ENCODE data around the gene BMP2K.

The BMP2K gene

GRCh38 chr4:78776079-78776728, at the start of gene BMP2K:
Gene BMP2K (plus strand): TSS chr4:78776350. CDS start chr4:78776544, 194 bp downstream.
- DNase-seq: peak; percentile 81

- DNase-seq: no peak
Observed at GRCh38 chr4:78726546-78726945, 49.6 kb upstream of the BMP2K start.

GRCh38 chr4:78732332-78733104, 43.6 kb upstream of the BMP2K start:
- no peak for DNase-seq

- DNase-seq: no peak
Observed at GRCh38 chr4:78734441-78735162, 41.5 kb upstream of the BMP2K start.

GRCh38 chr4:78735697-78736096, 40.5 kb upstream of the BMP2K start:
- DNase-seq: no peak

- DNase-seq: no peak
Observed at GRCh38 chr4:78737035-78737434, 39.1 kb upstream of the BMP2K start.

- DNase-seq: no peak
Observed at GRCh38 chr4:78737973-78738372, 38.2 kb upstream of the BMP2K start.

- DNase-seq: no peak
Observed at GRCh38 chr4:78742300-78742699, 33.9 kb upstream of the BMP2K start.

GRCh38 chr4:78747475-78747922, 28.7 kb upstream of the BMP2K start:
- no peak for DNase-seq

- no peak for DNase-seq
Observed at GRCh38 chr4:78748381-78748780, 27.8 kb upstream of the BMP2K start.

- no peak for DNase-seq
Observed at GRCh38 chr4:78749258-78749971, 26.7 kb upstream of the BMP2K start.

GRCh38 chr4:78749972-78750727, 26.0 kb upstream of the BMP2K start:
- peak; percentile 5 for DNase-seq

- DNase-seq: no peak
Observed at GRCh38 chr4:78753091-78753490, 23.1 kb upstream of the BMP2K start.

- DNase-seq: no peak
Observed at GRCh38 chr4:78754872-78755271, 21.3 kb upstream of the BMP2K start.

- DNase-seq: no peak
Observed at GRCh38 chr4:78756137-78756536, 20.0 kb upstream of the BMP2K start.

GRCh38 chr4:78756776-78757175, 19.4 kb upstream of the BMP2K start:
- DNase-seq: no peak

- no peak for DNase-seq
Observed at GRCh38 chr4:78757574-78757973, 18.6 kb upstream of the BMP2K start.

- no peak for DNase-seq
Observed at GRCh38 chr4:78758085-78758484, 18.1 kb upstream of the BMP2K start.

- no peak for DNase-seq
Observed at GRCh38 chr4:78762529-78762928, 13.6 kb upstream of the BMP2K start.

- DNase-seq: no peak
Observed at GRCh38 chr4:78763251-78763650, 12.9 kb upstream of the BMP2K start.

- no peak for DNase-seq
Observed at GRCh38 chr4:78763763-78764387, 12.3 kb upstream of the BMP2K start.

GRCh38 chr4:78764498-78764961, 11.6 kb upstream of the BMP2K start:
- no peak for DNase-seq

All from CD4-positive, alpha-beta T cell treated with Interleukin-12 subunit alpha and Interleukin-12 subunit beta, for 1 hour (primary cell).